Measurements from ENCODE around the gene TNFAIP8.
"Not testable (repeated sequence)": the region's sequence is repeated elsewhere in the genome, so short reads cannot be mapped to it uniquely, and the experiment has no call there.

TNFAIP8 gene

DNA sequence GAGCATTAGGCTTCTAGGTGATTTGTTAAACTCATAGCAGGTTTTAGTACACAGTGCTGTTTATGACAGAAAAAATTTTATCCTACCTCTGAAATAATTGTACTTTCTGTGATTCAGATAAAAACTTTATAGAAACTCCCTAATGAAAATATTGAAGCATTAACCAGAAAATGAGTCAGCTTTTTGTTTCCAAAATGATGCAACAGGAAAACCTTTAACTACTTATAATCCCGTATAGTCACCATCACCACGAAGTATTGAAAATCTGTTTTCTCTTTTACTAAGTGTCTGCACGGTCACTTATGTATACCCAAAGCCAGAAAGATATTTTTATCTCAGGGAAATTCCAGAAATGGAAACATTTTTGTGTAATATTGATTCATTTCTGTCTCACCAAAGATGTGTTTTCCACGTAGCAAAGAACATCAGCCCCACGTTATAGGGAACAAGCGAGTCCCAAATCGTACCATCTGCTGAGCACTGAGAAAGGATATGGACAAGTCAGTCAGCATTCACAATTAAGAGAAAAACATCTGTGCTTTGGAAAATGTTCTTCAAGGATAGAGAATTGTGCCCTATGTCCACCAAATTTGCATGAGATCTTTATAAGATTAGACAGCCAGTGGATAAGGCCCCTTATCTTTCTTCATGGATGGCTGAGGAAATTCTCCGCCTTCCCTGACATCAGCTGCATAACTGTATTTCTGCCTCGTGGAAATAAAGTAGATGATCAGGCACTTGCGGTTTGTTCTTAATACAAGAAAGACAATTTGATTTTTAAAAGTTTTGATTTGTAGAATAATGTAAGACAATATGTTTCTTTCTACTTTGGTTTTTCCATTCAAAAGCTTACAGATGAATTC, 41.9 kb downstream of the TNFAIP8 start:
- DNase-seq = no peak

DNA sequence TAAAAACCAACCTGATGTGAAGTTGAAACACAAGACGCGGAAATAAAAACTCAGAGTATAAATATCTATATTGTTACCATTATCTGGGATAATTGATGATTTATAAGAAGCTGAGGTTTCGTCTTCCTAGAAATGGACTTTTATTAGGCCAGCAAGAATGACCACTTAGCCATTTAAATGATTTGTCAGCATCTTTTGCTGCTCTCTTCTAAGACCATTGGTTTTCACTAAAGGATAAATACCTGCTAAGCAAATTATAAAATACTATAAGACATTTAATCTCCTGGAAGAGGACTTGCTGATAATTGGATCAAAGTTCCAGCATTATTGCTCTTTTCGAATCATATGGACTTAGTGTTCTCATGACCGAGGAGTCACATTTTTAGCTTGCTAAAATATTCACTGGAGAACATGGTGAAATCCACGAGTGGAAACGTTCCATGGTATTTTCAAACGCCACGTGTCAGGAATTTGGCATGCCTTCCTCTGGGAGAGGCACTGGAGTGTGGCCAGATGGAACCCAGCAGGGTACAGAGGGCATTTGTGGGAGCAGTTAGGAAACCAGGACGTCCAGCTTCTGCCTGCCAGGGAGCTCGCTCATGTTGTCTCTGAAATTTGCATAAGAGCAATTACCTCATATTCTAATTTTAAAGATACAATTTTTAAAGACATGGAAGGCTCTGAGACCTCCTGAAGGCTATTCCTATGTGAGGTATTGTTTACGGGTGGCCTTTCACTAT, 43.1 kb downstream of the TNFAIP8 start:
- no peak for DNase-seq

DNA sequence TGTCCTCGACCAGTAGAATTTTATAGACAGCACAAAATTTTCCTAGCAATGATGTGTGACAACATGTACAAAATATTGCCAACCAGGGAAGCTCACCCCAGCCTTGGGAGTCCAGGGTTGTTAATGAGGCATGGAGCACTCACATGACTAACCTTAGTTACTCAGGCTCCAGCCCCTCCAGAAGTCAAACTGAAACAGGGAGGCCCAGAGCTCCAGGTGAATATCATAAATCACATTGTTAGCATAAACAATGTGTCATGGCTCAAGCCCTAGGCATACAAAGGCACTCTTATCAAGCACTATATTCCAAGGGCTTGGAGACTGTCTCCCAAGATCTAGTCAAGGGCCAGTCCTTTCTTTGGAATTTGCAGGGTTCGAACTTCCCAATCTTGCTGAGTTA, 44.4 kb downstream of the TNFAIP8 start:
- DNase-seq = no peak

DNA sequence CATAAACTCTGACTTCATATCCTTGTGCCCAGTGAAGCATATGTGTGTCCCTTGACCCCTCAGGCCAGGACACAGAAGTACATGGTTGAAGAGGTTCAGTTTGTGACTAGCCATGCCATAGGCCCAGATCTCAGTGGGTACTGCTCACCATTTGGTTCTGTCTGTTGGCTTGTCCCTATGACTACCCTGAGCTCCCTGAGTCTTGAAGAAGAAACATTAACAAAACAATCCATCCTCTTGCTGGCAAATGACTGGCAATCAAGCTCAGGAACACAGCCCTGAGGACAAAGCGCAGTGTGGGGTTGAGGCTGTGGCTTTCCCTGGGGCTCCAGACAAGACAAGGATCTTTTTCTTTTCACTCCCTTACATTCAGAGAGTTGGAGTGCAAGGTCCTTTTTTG, 46.3 kb downstream of the TNFAIP8 start:
- no peak for DNase-seq

DNA sequence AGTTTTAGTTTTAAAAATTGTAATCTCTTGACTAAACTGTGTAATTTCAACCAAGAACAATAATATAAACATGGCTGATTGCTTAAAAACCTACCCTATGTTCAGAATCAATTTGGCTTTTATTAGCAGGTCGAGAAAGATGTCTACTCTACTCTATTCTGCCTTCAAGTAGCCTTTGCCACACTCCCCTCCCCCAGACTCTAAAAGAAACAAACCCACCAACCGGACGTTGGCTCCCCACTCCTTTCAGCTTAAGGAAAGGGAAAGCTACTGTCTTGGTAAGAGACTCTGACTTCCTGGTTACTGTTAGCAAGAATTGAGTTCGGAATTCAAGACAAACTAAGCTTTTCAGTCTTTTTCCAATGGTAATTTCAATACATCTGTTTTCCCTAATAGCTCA, 46.7 kb downstream of the TNFAIP8 start:
- no peak for DNase-seq

DNA sequence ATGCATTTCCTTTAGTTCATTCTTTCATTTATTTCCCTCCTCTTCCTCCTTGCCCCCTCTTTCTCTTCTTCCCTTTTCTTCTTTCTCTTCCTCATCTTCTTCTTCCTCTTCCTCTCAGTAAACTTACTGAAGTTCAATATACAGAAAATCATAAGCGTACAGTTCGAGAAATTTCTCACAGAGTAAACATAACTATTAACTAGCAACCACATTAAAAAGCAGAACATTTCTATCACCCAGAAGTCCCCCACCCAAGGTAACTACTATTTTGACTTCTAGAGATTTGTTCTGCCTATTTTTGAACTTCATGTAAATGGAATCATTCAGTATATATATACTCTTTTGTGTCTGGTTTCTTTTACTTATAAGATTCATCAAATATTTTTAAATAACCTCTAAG, 48.2 kb downstream of the TNFAIP8 start:
- no peak for DNase-seq

DNA sequence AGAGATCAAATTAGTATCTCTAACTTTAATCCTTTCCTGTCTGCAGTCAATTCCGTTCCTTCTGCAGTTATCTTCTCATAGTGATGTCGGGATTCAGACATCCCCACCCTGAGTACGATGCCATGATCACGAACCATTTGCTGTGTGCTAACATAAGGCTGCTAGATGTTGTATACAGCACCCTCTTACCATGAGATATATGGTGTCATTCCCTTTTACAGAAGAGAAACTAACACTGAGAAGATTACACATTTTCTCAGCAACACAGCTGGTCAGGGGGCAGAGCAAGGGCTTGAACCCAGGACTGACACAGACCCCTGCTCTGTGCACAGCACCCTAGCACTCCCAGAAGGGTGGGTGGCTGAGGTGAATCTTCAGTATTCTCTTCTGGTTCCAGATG, 49.6 kb downstream of the TNFAIP8 start:
- no peak for DNase-seq

DNA sequence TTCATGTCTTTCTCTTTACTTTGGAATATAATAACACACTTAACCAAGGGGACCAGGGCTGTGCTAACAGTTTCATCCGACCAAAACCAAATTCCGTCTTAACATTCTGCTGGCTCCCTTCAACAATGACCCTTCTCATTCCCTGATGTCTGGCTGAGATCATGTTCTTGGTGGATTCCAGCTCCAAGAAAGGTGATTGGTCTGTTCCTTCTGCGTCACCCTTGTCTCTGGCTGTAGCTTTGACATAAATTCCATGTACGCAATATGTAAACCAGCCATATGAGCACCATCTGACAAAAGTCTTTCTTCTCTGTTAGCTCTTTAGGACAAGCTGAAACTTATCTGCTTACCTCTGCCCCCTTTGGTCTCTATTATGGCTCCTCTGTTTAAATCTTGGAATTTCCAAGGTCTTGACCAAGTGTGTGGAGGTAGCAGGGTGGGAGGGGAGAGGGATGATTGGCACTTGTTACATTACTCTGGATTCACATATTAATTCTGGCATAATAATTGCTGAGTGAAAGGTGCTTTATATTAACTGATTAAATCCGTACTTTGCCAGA, 50.8 kb downstream of the TNFAIP8 start:
- no peak for DNase-seq

DNA sequence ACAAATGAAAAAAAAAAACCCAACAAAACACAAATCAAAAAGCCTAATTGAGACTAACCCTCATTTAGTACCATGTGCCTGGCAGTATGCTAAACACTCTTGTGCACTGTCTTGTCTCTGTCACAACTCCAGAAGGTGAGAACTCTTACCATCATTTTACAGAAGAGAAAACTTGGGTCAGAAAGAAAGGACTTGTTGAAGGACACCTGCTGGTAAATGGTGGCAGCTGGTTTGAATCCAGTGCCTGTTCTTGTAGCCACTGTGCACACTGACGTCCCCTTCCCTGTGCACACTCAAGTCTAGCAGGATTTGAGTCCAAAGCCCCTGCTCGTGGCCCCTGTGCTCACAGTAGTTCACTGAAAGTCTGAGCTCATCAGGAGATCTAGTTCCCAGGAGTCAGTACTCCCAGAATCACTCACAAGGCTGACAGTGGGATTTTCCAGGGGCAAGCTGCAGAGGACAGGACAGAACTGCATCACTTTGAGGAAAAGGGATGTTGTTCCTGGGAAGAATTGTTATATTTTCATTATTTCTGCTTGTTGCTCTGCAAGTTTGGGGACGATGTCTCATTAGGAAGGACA, 53.5 kb downstream of the TNFAIP8 start:
- DNase-seq = no peak

DNA sequence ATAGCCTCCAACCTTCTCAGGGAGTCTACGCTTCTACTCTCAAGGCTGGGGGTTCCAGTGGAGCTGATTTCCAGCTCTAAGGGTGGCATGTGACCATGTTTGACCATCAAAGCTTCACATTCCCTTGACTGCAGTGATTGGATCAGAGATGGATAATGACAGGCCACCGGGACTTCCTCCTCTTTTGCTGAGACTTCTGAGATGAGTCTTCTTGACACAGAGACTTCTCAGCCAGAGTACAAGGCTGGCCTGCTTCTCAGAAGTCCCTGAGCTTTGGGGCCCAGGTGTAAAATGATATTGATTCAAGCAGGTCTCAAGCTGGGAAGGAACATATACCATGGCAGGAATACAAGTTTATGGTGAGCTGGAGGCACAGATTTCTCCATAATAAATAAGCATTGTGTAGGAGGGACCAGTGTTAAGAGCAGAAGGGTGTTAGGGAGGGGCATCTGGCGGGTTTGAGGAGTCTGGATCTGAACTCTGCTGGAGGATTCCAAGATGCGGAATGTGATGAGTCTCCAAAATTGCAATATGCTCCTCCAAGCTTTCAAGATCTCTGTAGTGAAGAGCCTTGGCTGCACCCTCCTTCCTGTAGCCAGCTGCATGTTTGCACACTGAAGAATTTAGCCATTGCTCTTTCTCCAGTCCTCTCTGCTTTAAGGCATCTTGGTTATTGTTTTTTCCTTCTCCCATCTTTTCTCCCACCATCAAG, 54.8 kb downstream of the TNFAIP8 start:
- DNase-seq = no peak

DNA sequence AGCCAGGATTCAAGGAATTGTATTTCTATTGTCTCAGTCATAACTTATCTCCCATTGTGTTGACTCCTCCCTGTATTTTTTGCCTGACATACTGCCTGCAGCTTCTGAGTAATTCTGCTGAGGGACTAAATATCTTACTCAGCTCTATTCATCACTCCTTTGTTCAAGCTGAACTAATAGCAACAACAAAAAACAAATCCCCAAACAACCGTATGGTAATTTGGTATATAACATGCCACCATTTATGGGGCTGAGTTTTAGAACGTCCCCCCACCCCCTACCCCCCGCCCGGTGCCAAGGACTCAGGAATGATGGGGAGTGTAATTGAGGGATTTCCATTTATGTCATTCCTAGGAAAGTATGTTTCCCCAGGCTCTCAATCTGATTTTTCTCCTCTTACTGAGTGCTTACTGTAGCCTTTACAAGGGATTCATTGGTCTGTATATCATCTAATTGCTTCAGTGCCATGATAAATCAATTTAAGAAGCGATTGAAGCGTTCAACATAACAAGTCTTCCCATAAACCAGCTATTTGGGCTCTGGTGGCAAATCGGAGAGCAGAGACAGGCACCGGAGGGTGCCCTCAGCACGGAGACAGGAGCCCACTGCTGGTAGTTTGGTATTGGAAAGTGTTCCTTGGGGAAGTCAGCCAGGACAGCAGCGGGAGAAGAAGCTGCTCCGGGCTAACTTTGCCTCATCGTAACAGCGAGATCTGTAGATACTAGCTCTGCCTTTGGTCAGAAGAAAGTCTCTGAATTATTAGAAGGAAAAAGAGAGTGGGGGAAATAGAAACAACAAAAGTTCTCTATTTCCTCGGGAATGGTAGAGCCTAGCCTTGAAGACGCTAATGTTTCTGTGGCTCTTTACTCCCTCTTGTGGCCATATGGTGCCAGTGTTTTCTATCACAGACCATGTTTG, 55.8 kb downstream of the TNFAIP8 start:
- peak; percentile 43 for DNase-seq

DNA sequence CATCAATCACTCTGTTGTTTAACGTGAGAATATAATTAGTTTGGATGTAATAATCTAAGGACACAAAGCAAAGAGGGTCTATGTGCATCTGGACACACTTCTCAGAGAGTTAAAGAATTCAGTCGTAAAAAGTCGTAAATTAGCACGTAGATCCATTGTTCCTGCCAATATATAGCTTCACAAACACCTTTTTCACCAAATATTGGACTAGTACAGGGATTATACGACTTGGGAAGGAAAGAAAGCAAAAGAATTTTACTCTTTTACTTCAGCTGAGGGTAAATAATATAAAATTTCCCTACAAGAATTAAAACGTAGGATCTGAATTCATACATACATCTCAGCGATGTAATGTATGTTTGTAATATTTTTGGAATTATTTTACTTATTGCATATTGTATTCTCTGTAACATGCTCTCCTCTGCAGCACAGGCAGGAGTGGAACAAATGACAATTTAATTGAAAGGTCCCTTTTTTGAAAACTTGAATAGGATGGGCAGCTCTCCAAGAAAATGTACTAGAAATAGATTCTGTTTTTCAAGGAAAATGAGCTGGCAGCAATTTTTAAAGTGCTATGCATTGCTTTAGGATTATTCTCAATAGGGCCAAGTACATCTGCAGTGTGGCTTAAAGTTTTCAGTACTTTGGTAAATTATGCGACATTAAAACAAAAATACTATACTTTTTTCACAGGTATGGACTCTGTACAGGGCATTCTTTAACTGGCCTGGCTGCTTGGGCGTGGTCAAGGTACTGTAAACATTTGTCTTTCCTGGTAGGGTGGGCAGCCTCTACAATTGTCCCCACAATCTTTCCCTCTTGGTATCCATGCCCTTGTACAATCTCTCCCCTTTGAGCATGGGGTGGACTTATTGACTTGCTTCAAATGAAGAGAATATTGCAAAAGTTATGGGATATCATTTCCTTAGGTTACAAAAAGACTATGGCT, 56.7 kb downstream of the TNFAIP8 start:
- no peak for DNase-seq

DNA sequence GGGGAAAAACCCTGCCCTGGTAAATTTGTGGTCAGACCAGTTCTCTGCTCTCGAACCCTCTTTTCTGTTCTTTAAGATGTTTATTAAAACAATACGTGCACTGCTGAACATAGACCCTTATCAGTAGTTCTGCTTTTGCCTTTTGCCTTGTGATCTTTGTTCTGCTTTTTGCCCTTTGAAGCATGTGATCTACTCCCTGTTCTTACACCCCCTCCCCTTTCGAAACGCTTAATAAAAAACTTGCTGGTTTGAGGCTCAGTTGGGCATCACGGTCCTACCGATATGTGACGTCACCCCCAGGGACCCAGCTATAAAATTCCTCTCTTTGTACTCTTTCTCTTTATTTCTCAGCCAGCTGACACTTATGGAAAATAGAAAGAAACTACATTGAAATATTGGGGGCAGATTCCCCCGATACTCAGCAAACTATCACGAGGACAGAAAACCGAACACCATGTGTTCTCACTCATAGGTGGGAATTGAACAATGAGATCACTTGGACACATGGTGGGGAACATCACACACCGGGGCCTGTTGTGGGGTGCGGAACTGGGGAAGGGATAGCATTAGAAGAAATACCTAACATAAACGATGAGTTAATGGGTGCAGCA, 58.4 kb downstream of the TNFAIP8 start:
- DNase-seq = not testable (repeated sequence)

DNA sequence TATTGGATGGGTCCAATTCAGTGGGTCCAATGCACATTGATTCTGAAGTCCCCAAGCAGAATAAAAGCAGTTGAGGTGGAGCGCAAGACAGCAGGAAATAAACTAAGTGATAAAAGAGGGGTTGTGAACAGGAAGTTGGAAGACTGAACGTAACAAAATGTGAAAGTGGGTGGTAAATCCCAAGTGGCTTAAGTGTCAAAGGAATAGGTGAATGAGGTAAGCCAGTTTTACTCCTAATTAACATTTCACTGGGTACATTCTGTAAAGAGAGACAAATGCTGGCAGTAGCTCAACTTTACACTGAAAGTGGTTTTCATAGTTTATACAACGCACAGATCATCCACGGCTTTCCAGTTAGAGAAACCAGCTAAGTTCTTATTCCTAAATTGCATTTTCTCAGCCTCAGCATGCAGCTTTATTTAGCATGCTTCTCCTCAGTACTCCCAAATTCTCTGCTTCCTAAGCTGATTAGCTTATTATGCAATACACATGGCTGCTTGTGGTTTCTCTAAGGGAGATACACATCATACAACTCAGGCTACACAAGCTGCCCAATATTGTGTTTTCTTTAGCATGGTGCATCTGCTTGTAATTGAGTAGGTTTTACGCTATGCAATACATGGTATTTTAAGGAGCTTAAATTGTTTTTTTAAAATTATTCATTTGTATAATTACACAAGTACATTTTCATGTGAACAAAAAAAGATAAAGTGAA, 62.2 kb downstream of the TNFAIP8 start:
- no peak for DNase-seq

DNA sequence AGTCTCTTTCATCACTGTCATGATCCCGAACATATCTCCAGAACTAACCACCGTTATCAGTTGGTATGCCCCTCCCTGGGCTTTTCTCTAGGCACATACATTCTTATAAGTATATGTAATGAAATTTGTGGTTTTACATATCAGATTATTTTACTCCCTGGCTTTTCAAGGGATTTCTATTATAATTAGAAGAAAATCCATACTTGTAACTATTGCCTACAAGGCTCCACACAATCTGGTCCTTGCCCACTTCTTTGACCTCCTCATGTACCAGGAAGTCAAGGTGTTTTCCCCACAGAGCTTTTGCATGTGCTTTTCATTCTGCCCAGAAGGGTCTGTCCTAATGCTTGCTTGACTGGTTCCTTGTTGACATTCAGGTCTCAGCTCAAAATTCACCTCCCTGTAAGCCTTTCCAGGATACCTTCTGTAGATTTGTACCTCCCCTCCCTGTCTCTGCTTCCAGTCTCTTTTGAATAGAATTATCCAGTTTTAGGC, 62.8 kb downstream of the TNFAIP8 start:
- no peak for DNase-seq

DNA sequence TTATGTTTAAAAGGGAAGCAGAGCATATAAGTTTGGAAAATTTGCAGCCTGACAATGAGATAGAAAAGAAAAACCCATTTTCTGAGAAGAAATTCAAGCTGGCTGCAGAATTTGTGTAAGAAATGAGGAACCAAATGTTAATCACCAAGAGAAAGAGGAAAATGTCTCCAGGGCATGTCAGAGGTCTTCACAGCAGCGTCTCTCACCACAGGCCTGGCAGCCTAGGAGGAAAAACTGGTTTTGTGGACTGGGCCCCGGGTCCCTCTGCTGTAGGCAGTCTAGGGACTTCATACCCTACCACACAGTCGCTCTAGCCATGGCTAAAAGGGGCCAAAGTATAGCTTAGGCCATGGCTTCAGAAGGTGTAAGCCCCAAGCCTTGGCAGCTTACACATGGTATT, 64.3 kb downstream of the TNFAIP8 start:
- DNase-seq = no peak

DNA sequence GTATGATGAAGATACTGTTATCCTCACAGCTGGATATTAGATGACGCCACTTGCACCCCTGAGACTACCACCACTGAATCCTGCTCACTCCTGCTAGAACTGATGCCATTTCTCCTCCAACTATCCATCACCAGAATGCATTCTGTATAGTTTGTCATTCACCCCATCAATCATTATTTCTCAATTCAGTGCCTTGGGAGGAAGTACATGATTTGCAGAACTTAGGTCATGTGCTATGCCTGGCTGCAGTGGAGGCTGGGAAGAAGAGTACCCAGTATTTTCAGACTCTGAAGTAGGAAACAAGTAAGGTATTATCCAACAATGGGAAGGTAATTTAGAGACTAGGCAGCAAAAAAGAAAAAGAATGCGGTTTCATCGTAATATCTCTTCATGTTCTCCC, 70.2 kb downstream of the TNFAIP8 start:
- no peak for DNase-seq

DNA sequence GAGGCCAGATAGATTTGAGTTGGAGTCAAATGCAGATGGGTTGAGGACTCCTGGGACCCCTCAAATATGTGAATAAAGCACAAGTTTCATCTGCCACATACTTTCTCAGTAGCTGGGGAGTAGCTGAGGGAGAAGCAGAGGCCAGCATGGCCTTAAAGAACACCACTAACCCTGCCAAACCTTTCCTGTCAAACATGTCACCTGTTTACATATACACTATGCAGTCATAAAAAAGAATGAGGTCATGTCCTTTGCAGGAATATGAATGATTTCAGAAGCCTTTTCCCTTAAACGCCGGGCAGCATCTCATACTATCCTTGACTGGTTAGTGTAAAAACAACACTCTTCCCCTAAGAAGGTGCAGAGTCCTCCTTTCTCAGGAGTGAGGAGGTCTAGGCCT, 71.2 kb downstream of the TNFAIP8 start:
- no peak for DNase-seq

DNA sequence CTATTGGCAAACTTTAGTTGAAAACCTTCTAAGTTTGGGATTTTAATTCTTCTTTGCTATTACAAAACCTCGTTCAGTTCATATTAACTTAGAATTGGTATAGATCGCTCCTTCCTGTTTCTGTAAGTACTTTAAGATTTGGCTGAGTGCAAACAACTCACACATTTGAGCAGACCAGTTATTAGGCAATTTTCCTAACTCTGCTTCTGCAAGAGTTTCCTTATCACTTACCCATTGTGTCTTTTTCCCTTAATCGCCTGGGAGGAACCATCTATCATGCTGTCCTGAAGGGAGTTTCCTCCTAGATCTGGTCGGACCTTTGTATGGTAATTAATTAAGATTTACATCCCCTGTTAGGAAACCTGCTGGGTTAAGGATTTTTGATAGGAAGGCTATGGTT, 71.8 kb downstream of the TNFAIP8 start:
- not testable (repeated sequence) for DNase-seq

Data from NCI-H524 treated with DMSO at 0.1 percent for 48 hours (cell line).